Measurements from ENCODE around the gene CLRN1. TPM values are rescaled to one million over a fixed set of nuclear protein-coding genes. Genes with fewer than 3 reads are reported as not detected.

The CLRN1 gene
- total and polyA plus RNA-seq, 4 donors, result not detected

DNA sequence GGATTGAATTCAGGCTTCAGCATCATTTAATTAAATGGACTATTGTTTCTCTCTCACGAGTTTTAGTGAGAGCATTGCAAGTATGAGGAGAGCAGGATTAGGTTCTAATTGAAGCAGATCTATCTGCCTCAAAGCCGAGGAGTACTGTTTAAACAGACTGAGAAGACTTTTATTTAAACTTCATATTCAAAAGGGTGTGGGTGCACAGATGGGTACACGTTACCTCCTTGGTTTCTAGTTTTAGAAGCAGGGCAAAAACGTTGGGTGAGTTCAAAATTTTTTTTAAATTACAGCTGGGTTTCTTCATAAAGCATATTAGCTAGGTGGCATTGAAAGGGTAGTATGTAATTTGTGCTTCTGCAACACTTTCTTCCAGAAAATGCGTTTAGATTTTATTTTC, 26.5 kb upstream of the CLRN1 start:
- no peak for DNase-seq (ENCODE audit: low spot score)
- 64% methylated on average over 5 of the region's 5 CpGs for WGBS
- no peak overlapping the region for H3K27ac ChIP-seq (ENCODE audit: low read depth in 1 of 2, low read length in 2 of 2)
- no peaks in the 10 kb centered on the region for H3K36me3 ChIP-seq (ENCODE audit: control insufficient read depth in 4 of 4, insufficient read depth in 3 of 4, low read depth in 1 of 4, low read length in 3 of 4)
- no peaks in the 10 kb centered on the region for H3K4me1 ChIP-seq (ENCODE audit: control insufficient read depth in 4 of 4, insufficient read depth in 4 of 4, low read length in 3 of 4)
- H3K27me3 ChIP-seq (ENCODE audit: control insufficient read depth in 4 of 4, insufficient read depth in 4 of 4, low read length in 3 of 4), result no peaks in the 10 kb centered on the region
- peaks cover 0 to 2% (median 0%) of the 10 kb centered on the region in 4 donors for H3K9me3 ChIP-seq (ENCODE audit: control insufficient read depth in 4 of 4, low read length in 3 of 4)
- H3K9ac ChIP-seq (ENCODE audit: low read depth in 1 of 2, low read length in 2 of 2), result no peak overlapping the region
- TF ChIP-seq RAD21 (IDR thresholded peaks at IDR 0.05), result no peak
- TF ChIP-seq HNF4G (IDR thresholded peaks at IDR 0.05), result no peak
- TF ChIP-seq, protein P1, sequence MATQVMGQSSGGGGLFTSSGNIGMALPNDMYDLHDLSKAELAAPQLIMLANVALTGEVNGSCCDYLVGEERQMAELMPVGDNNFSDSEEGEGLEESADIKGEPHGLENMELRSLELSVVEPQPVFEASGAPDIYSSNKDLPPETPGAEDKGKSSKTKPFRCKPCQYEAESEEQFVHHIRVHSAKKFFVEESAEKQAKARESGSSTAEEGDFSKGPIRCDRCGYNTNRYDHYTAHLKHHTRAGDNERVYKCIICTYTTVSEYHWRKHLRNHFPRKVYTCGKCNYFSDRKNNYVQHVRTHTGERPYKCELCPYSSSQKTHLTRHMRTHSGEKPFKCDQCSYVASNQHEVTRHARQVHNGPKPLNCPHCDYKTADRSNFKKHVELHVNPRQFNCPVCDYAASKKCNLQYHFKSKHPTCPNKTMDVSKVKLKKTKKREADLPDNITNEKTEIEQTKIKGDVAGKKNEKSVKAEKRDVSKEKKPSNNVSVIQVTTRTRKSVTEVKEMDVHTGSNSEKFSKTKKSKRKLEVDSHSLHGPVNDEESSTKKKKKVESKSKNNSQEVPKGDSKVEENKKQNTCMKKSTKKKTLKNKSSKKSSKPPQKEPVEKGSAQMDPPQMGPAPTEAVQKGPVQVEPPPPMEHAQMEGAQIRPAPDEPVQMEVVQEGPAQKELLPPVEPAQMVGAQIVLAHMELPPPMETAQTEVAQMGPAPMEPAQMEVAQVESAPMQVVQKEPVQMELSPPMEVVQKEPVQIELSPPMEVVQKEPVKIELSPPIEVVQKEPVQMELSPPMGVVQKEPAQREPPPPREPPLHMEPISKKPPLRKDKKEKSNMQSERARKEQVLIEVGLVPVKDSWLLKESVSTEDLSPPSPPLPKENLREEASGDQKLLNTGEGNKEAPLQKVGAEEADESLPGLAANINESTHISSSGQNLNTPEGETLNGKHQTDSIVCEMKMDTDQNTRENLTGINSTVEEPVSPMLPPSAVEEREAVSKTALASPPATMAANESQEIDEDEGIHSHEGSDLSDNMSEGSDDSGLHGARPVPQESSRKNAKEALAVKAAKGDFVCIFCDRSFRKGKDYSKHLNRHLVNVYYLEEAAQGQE (IDR thresholded peaks at IDR 0.05), result no peak
- no peak for TF ChIP-seq HNF4A (conservative IDR thresholded peaks at IDR 0.05)
- no peak for TF ChIP-seq JUND (IDR thresholded peaks at IDR 0.05)
- TF ChIP-seq, protein P2, sequence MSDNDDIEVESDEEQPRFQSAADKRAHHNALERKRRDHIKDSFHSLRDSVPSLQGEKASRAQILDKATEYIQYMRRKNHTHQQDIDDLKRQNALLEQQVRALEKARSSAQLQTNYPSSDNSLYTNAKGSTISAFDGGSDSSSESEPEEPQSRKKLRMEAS (IDR thresholded peaks at IDR 0.05), result no peak
- TF ChIP-seq, protein P3, sequence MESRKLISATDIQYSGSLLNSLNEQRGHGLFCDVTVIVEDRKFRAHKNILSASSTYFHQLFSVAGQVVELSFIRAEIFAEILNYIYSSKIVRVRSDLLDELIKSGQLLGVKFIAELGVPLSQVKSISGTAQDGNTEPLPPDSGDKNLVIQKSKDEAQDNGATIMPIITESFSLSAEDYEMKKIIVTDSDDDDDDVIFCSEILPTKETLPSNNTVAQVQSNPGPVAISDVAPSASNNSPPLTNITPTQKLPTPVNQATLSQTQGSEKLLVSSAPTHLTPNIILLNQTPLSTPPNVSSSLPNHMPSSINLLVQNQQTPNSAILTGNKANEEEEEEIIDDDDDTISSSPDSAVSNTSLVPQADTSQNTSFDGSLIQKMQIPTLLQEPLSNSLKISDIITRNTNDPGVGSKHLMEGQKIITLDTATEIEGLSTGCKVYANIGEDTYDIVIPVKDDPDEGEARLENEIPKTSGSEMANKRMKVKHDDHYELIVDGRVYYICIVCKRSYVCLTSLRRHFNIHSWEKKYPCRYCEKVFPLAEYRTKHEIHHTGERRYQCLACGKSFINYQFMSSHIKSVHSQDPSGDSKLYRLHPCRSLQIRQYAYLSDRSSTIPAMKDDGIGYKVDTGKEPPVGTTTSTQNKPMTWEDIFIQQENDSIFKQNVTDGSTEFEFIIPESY (IDR thresholded peaks at IDR 0.05), result no peak
- no peak for TF ChIP-seq GABPA (IDR thresholded peaks at IDR 0.05 in 1 of 2, conservative IDR thresholded peaks at IDR 0.05 in 1 of 2)
- no peak for TF ChIP-seq RXRA (IDR thresholded peaks at IDR 0.05)
- TF ChIP-seq FOXA2 (IDR thresholded peaks at IDR 0.05), result no peak
- no peak for TF ChIP-seq YY1 (IDR thresholded peaks at IDR 0.05)
- TF ChIP-seq, protein P4, sequence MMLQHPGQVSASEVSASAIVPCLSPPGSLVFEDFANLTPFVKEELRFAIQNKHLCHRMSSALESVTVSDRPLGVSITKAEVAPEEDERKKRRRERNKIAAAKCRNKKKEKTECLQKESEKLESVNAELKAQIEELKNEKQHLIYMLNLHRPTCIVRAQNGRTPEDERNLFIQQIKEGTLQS (IDR thresholded peaks at IDR 0.05), result no peak
- no peak overlapping the region for H3K4me3 ChIP-seq (ENCODE audit: low read depth in 1 of 3, low read length in 3 of 3)

DNA sequence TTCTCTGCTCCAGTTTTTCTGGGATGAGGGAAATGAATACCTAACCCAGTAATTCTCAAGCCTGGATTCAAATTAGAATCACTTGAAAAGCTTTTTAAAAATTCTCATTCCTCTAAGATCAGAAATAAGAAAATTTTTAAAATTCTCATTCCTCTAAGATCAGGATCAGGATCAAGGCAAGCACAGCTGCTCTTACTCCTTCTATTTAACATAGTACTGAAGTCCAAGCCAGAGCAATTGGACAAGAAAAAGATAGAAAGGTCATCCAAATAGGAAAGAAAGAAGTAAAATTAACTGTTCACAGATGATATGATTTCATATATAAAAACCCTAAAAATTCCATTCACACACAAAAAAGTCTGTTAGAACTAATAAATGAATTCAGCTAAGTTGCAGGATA, 24.2 kb upstream of the CLRN1 start:
- no peak for DNase-seq (ENCODE audit: low spot score)
- H3K27me3 ChIP-seq (ENCODE audit: control insufficient read depth in 4 of 4, insufficient read depth in 4 of 4, low read length in 3 of 4), result no peaks in the 10 kb centered on the region
- peaks cover 0 to 3% (median 0%) of the 10 kb centered on the region in 4 donors for H3K9me3 ChIP-seq (ENCODE audit: control insufficient read depth in 4 of 4, low read length in 3 of 4)

More for the DNA sequence above, 24.2 kb upstream of the CLRN1 start:
- Histone ChIP-seq H3K36me3 (ENCODE audit: control insufficient read depth in 4 of 4, insufficient read depth in 3 of 4, low read depth in 1 of 4, low read length in 3 of 4) (no peaks in the 10 kb centered on the region), H3K4me1 (ENCODE audit: control insufficient read depth in 4 of 4, insufficient read depth in 4 of 4, low read length in 3 of 4) (no peaks in the 10 kb centered on the region), H3K9ac (ENCODE audit: low read depth in 1 of 2, low read length in 2 of 2) (no peak overlapping the region), H3K4me3 (ENCODE audit: low read depth in 1 of 3, low read length in 3 of 3) (no peak overlapping the region), H3K27ac (ENCODE audit: low read depth in 1 of 2, low read length in 2 of 2) (no peak overlapping the region)
- TF ChIP-seq, protein P5, sequence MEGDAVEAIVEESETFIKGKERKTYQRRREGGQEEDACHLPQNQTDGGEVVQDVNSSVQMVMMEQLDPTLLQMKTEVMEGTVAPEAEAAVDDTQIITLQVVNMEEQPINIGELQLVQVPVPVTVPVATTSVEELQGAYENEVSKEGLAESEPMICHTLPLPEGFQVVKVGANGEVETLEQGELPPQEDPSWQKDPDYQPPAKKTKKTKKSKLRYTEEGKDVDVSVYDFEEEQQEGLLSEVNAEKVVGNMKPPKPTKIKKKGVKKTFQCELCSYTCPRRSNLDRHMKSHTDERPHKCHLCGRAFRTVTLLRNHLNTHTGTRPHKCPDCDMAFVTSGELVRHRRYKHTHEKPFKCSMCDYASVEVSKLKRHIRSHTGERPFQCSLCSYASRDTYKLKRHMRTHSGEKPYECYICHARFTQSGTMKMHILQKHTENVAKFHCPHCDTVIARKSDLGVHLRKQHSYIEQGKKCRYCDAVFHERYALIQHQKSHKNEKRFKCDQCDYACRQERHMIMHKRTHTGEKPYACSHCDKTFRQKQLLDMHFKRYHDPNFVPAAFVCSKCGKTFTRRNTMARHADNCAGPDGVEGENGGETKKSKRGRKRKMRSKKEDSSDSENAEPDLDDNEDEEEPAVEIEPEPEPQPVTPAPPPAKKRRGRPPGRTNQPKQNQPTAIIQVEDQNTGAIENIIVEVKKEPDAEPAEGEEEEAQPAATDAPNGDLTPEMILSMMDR (IDR thresholded peaks at IDR 0.05; ENCODE audit: low read depth, low read length, missing input control), result no peak
- no peak for TF ChIP-seq TAF1 (conservative IDR thresholded peaks at IDR 0.05)
- TF ChIP-seq GABPA (IDR thresholded peaks at IDR 0.05 in 1 of 2, conservative IDR thresholded peaks at IDR 0.05 in 1 of 2), result no peak
- no peak for TF ChIP-seq RXRA (IDR thresholded peaks at IDR 0.05)
- no peak for TF ChIP-seq YY1 (IDR thresholded peaks at IDR 0.05)
- TF ChIP-seq NR2F2 (IDR thresholded peaks at IDR 0.05), result no peak
- TF ChIP-seq, protein P4 (IDR thresholded peaks at IDR 0.05), result no peak
- no peak for TF ChIP-seq RAD21 (IDR thresholded peaks at IDR 0.05)
- no peak for TF ChIP-seq JUND (IDR thresholded peaks at IDR 0.05)
- no peak for TF ChIP-seq EGR1 (IDR thresholded peaks at IDR 0.05; ENCODE audit: low read depth in 2 of 2)
- TF ChIP-seq, protein P1 (IDR thresholded peaks at IDR 0.05), result no peak
